ENCODE measurements around the gene SKP2.

Gene SKP2

DNA sequence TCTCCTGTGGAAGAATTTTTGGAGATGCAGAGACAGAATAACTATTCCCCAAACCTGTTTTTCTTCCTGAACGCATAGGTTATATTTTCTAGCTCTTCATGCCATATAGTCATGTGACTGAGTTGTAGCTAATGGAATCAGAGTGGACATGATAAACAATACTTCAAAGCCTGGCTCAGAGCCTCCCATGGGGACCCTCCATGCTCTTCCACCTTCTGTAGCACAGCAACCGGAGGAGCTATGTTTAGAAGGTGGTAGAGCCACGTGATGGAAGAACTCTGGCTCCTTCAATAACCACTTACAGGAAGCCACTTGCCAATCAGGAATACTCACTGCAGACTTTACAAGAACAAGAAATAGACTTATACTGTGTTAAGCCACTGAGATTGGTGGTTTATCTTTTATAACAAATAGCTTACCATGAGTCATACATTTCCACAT is 50.6 kb downstream of the SKP2 start:
- Histone ChIP-seq H3K4me2 (ENCODE audit: low read length) (no peak overlapping the region), H3K4me1 (ENCODE audit: control insufficient read depth, low read length) (no peaks in the 10 kb centered on the region), H3K27ac (ENCODE audit: low read depth, low read length) (no peak overlapping the region), H3F3A (ENCODE audit: control insufficient read depth, insufficient read depth) (peaks cover 2% of the 10 kb centered on the region; the same call in 1 of the 2 replicates), H3K4me3 (ENCODE audit: low read length) (no peak overlapping the region), H4K20me1 (ENCODE audit: control insufficient read depth, insufficient read depth, low read depth, low read length) (no peaks in the 10 kb centered on the region), H3K9me3 (ENCODE audit: control insufficient read depth, insufficient read depth, low read length) (no peaks in the 10 kb centered on the region), H3K27me3 (ENCODE audit: control insufficient read depth, low read length) (no peaks in the 10 kb centered on the region), H3K79me2 (ENCODE audit: control insufficient read depth, low read length) (no peaks in the 10 kb centered on the region), H3K36me3 (ENCODE audit: control insufficient read depth, low read length) (peaks cover 55% of the 10 kb centered on the region), H3K9me2 (replicated peaks; ENCODE audit: control insufficient read depth, low read length) (no peaks in the 10 kb centered on the region)
- TF ChIP-seq EZH2phosphoT487 (IDR thresholded peaks at IDR 0.05; ENCODE audit: borderline replicate concordance, low read length) = no peak
- TF ChIP-seq, protein P1, sequence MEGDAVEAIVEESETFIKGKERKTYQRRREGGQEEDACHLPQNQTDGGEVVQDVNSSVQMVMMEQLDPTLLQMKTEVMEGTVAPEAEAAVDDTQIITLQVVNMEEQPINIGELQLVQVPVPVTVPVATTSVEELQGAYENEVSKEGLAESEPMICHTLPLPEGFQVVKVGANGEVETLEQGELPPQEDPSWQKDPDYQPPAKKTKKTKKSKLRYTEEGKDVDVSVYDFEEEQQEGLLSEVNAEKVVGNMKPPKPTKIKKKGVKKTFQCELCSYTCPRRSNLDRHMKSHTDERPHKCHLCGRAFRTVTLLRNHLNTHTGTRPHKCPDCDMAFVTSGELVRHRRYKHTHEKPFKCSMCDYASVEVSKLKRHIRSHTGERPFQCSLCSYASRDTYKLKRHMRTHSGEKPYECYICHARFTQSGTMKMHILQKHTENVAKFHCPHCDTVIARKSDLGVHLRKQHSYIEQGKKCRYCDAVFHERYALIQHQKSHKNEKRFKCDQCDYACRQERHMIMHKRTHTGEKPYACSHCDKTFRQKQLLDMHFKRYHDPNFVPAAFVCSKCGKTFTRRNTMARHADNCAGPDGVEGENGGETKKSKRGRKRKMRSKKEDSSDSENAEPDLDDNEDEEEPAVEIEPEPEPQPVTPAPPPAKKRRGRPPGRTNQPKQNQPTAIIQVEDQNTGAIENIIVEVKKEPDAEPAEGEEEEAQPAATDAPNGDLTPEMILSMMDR (IDR thresholded peaks at IDR 0.05; ENCODE audit: low read depth, low read length, poor library complexity, severe bottlenecking) = no peak

DNA sequence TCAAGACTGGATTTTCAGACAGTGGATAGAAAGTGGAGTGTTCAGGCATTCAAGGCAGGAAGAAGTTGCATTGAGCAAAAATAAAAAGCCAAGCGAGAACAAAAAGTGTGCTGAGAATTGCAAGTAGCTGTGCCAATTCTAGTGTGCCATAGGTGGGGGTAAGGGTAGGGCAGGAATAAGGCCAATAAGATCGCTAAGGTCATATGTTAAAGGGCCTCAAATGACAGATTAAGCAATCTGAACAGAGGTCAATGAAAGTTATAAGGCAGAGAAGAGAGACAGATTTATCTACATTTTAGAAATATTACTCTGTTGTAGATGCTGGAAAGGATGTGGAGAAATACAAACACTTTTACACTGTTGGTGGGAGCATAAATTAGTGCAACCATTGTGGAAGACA is 53.4 kb downstream of the SKP2 start:
- H3K4me1 ChIP-seq (ENCODE audit: control insufficient read depth, low read length) = no peaks in the 10 kb centered on the region
- no peaks in the 10 kb centered on the region for H3K9me2 ChIP-seq (replicated peaks; ENCODE audit: control insufficient read depth, low read length)
- TF ChIP-seq EZH2phosphoT487 (IDR thresholded peaks at IDR 0.05; ENCODE audit: borderline replicate concordance, low read length) = no peak
- TF ChIP-seq, protein P1 (IDR thresholded peaks at IDR 0.05; ENCODE audit: low read depth, low read length, poor library complexity, severe bottlenecking) = no peak
- no peak overlapping the region for H3K4me3 ChIP-seq (ENCODE audit: low read length)
- H4K20me1 ChIP-seq (ENCODE audit: control insufficient read depth, insufficient read depth, low read depth, low read length) = no peaks in the 10 kb centered on the region
- H3K9me3 ChIP-seq (ENCODE audit: control insufficient read depth, insufficient read depth, low read length) = no peaks in the 10 kb centered on the region
- no peaks in the 10 kb centered on the region for H3K27me3 ChIP-seq (ENCODE audit: control insufficient read depth, low read length)
- H3F3A ChIP-seq (ENCODE audit: control insufficient read depth, insufficient read depth) = peaks cover 2% of the 10 kb centered on the region; the same call in 1 of the 2 replicates
- no peak overlapping the region for H3K4me2 ChIP-seq (ENCODE audit: low read length)
- H3K27ac ChIP-seq (ENCODE audit: low read depth, low read length) = no peak overlapping the region
- H3K36me3 ChIP-seq (ENCODE audit: control insufficient read depth, low read length) = peaks cover 47% of the 10 kb centered on the region
- no peaks in the 10 kb centered on the region for H3K79me2 ChIP-seq (ENCODE audit: control insufficient read depth, low read length)

DNA sequence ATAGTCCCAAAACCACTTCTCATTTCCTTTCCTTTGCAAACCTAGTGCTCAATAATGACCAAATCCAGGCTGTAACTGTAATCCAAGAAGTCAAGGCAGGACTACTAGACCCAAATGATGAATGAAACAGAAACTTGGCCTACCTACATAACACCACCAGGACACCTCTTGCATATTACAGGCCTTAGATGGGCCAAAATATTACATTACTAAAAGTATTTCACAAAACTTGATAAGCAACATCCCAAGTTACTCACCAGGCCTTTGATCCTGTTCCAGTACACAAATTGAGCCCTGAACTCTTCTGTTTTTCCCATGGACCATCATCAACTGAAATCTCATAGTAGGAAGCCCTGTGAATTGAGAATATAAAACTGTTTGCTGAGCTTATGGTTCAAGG is 55.0 kb downstream of the SKP2 start:
- H3K36me3 ChIP-seq (ENCODE audit: control insufficient read depth, low read length) = peaks cover 41% of the 10 kb centered on the region

More for the DNA sequence above, 55.0 kb downstream of the SKP2 start:
- H3K4me3 ChIP-seq (ENCODE audit: low read length) = no peak overlapping the region
- no peaks in the 10 kb centered on the region for H4K20me1 ChIP-seq (ENCODE audit: control insufficient read depth, insufficient read depth, low read depth, low read length)
- no peaks in the 10 kb centered on the region for H3K9me3 ChIP-seq (ENCODE audit: control insufficient read depth, insufficient read depth, low read length)
- no peaks in the 10 kb centered on the region for H3K4me1 ChIP-seq (ENCODE audit: control insufficient read depth, low read length)
- no peaks in the 10 kb centered on the region for H3F3A ChIP-seq (ENCODE audit: control insufficient read depth, insufficient read depth)
- no peak overlapping the region for H3K27ac ChIP-seq (ENCODE audit: low read depth, low read length)
- H3K79me2 ChIP-seq (ENCODE audit: control insufficient read depth, low read length) = no peaks in the 10 kb centered on the region
- H3K4me2 ChIP-seq (ENCODE audit: low read length) = no peak overlapping the region
- no peaks in the 10 kb centered on the region for H3K27me3 ChIP-seq (ENCODE audit: control insufficient read depth, low read length)
- TF ChIP-seq, protein P1 (IDR thresholded peaks at IDR 0.05; ENCODE audit: low read depth, low read length, poor library complexity, severe bottlenecking) = no peak
- no peak for TF ChIP-seq EZH2phosphoT487 (IDR thresholded peaks at IDR 0.05; ENCODE audit: borderline replicate concordance, low read length)
- H3K9me2 ChIP-seq (replicated peaks; ENCODE audit: control insufficient read depth, low read length) = no peaks in the 10 kb centered on the region

Measured in DOHH2 (cell line).